ENCODE measurements around the gene S1PR3. TPM values are rescaled to one million over a fixed set of nuclear protein-coding genes. Genes with fewer than 3 reads are reported as not detected.

The S1PR3 gene
- total RNA-seq, 1 donor from 2014 or later, result 4.5 TPM

- Mint-ChIP-seq H3K4me1 (ENCODE audit: low read depth) (peaks cover 28% of the 10 kb centered on the region), H3K9me3 (ENCODE audit: low read depth) (no peaks in the 10 kb centered on the region), H3K27ac (ENCODE audit: unreplicated experiment) (no peak overlapping the region), H3K36me3 (ENCODE audit: low read depth) (no peaks in the 10 kb centered on the region), H3K4me3 (ENCODE audit: unreplicated experiment) (no peak overlapping the region), H3K27me3 (ENCODE audit: low read depth) (peaks cover 7% of the 10 kb centered on the region)
- no peak for DNase-seq (ENCODE audit: low spot score)
- TF ChIP-seq CTCF (IDR thresholded peaks at IDR 0.05), result no peak
These were observed 2.1 kb downstream of the S1PR3 start for GRCh38 chr9:88993327-88993726.

- Mint-ChIP-seq H3K36me3 (ENCODE audit: low read depth) (no peaks in the 10 kb centered on the region), H3K27ac (ENCODE audit: unreplicated experiment) (no peak overlapping the region), H3K9me3 (ENCODE audit: low read depth) (no peaks in the 10 kb centered on the region), H3K4me3 (ENCODE audit: unreplicated experiment) (no peak overlapping the region), H3K27me3 (ENCODE audit: low read depth) (peaks cover 7% of the 10 kb centered on the region), H3K4me1 (ENCODE audit: low read depth) (peaks cover 34% of the 10 kb centered on the region)
- TF ChIP-seq CTCF (IDR thresholded peaks at IDR 0.05), result no peak
- no peak for DNase-seq (ENCODE audit: low spot score)
These were observed 2.7 kb downstream of the S1PR3 start for GRCh38 chr9:88993871-88994460.

GRCh38 chr9:88994469-88995199 lies 3.4 kb downstream of the S1PR3 start:
- no peak overlapping the region for H3K27ac Mint-ChIP-seq (ENCODE audit: unreplicated experiment)
- no peak for TF ChIP-seq CTCF (IDR thresholded peaks at IDR 0.05)
- DNase-seq (ENCODE audit: low spot score), result no peak

GRCh38 chr9:88995200-88995577 lies 3.9 kb downstream of the S1PR3 start:
- no peak for TF ChIP-seq CTCF (IDR thresholded peaks at IDR 0.05)
- H3K4me1 Mint-ChIP-seq (ENCODE audit: low read depth), result peaks cover 30% of the 10 kb centered on the region
- no peaks in the 10 kb centered on the region for H3K9me3 Mint-ChIP-seq (ENCODE audit: low read depth)
- H3K4me3 Mint-ChIP-seq (ENCODE audit: unreplicated experiment), result no peak overlapping the region
- no peaks in the 10 kb centered on the region for H3K36me3 Mint-ChIP-seq (ENCODE audit: low read depth)
- no peak overlapping the region for H3K27ac Mint-ChIP-seq (ENCODE audit: unreplicated experiment)
- DNase-seq (ENCODE audit: low spot score), result no peak
- peaks cover 7% of the 10 kb centered on the region for H3K27me3 Mint-ChIP-seq (ENCODE audit: low read depth)

More at GRCh38 chr9:88994469-88995199, 3.4 kb downstream of the S1PR3 start:
- H3K9me3 Mint-ChIP-seq (ENCODE audit: low read depth), result no peaks in the 10 kb centered on the region
- H3K27me3 Mint-ChIP-seq (ENCODE audit: low read depth), result peaks cover 7% of the 10 kb centered on the region
- H3K36me3 Mint-ChIP-seq (ENCODE audit: low read depth), result no peaks in the 10 kb centered on the region
- peaks cover 30% of the 10 kb centered on the region for H3K4me1 Mint-ChIP-seq (ENCODE audit: low read depth)
- H3K4me3 Mint-ChIP-seq (ENCODE audit: unreplicated experiment), result no peak overlapping the region

GRCh38 chr9:88995627-88996026 lies 4.4 kb downstream of the S1PR3 start:
- Mint-ChIP-seq H3K27me3 (ENCODE audit: low read depth) (peaks cover 7% of the 10 kb centered on the region), H3K36me3 (ENCODE audit: low read depth) (no peaks in the 10 kb centered on the region), H3K4me1 (ENCODE audit: low read depth) (peaks cover 34% of the 10 kb centered on the region), H3K27ac (ENCODE audit: unreplicated experiment) (no peak overlapping the region), H3K4me3 (ENCODE audit: unreplicated experiment) (no peak overlapping the region), H3K9me3 (ENCODE audit: low read depth) (no peaks in the 10 kb centered on the region)
- DNase-seq (ENCODE audit: low spot score), result no peak
- no peak for TF ChIP-seq CTCF (IDR thresholded peaks at IDR 0.05)

All from chondrocyte (in vitro differentiated cells).